Nephron (organoid): ENCODE measurements around the gene JARID2.

Experiments used
- H3K27ac Mint-ChIP-seq, 3 experiments: 2 replicates each; pipeline ENCODE4 v1.8.0; 2020; ENCODE audit warnings: mixed read lengths in 3 of 3, mild to moderate bottlenecking in 2 of 3, moderate library complexity in 1 of 3
- H3K27me3 Mint-ChIP-seq: 2 replicates; pipeline ENCODE4 v1.8.0; 2021; ENCODE audit warnings: low read depth, mild to moderate bottlenecking, moderate library complexity, mixed read lengths
- H3K36me3 Mint-ChIP-seq: 2 replicates; pipeline ENCODE4 v1.8.0; 2020; ENCODE audit warnings: low read depth, mixed read lengths
- H3K4me1 Mint-ChIP-seq: 2 replicates; pipeline ENCODE4 v1.8.0; 2020; ENCODE audit warnings: mixed read lengths
- H3K4me3 Mint-ChIP-seq, 3 experiments: 2 replicates each; pipeline ENCODE4 v1.8.0; 2020; ENCODE audit warnings: mild to moderate bottlenecking in 3 of 3, mixed read lengths in 3 of 3, moderate library complexity in 2 of 3
- H3K9me3 Mint-ChIP-seq: 2 replicates; pipeline ENCODE4 v1.8.0; 2020; ENCODE audit warnings: mixed read lengths
- TF ChIP-seq, protein P1 (sequence below), 3 experiments: fragments of 200-600 bp; sonication (generic); IDR thresholded peaks; one replicate each; pipeline ENCODE4 v1.5.0; 2021; ENCODE audit warnings: antibody characterized with exemption in 3 of 3; ENCODE audit not compliant: unreplicated experiment in 3 of 3

Gene JARID2

DNA sequence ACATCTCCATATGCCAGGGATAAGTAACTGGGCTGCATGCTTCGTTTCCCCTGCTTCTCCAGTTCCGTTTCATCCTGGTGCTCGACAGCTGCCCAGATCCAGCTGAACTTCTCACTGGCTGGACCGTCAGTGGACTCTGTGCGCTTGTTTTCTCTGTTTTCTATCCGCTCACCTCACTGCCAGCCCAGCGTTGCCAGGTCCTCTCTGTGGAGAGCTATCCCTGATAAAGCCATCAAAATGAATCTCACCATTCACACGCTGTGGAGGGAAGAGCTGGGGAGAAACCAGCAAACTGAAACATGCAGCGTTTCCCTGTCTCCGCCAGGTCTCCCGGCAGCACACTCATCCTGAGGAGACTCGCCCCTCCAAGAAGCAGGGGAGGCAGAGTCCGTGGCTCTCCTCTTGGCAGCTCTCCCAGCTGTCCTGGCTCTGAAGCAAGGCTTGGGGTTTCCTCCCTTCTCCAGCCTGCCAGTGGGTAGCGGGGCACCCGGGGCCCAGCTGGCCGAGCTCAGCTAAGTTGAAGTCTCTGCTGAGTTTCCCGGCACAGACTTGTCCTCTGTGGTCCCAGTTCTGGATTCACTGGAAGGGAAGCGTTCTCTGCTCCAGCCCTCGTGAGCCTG lies 256.1 kb downstream of the JARID2 start:
- Mint-ChIP-seq H3K9me3 (no peaks in the 10 kb centered on the region), H3K36me3 (peaks cover 77% of the 10 kb centered on the region), H3K4me1 (peaks cover 83% of the 10 kb centered on the region), H3K27me3 (no peaks in the 10 kb centered on the region), H3K27ac (peak overlapping the region; percentile 72 to 90 (median 78)), H3K4me3 (peak overlapping the region; percentile 17 to 56 (median 24))
- TF ChIP-seq, protein P1, sequence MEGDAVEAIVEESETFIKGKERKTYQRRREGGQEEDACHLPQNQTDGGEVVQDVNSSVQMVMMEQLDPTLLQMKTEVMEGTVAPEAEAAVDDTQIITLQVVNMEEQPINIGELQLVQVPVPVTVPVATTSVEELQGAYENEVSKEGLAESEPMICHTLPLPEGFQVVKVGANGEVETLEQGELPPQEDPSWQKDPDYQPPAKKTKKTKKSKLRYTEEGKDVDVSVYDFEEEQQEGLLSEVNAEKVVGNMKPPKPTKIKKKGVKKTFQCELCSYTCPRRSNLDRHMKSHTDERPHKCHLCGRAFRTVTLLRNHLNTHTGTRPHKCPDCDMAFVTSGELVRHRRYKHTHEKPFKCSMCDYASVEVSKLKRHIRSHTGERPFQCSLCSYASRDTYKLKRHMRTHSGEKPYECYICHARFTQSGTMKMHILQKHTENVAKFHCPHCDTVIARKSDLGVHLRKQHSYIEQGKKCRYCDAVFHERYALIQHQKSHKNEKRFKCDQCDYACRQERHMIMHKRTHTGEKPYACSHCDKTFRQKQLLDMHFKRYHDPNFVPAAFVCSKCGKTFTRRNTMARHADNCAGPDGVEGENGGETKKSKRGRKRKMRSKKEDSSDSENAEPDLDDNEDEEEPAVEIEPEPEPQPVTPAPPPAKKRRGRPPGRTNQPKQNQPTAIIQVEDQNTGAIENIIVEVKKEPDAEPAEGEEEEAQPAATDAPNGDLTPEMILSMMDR (IDR thresholded peaks at IDR 0.05; ENCODE audit: unreplicated experiment in 3 of 3), result no peak

DNA sequence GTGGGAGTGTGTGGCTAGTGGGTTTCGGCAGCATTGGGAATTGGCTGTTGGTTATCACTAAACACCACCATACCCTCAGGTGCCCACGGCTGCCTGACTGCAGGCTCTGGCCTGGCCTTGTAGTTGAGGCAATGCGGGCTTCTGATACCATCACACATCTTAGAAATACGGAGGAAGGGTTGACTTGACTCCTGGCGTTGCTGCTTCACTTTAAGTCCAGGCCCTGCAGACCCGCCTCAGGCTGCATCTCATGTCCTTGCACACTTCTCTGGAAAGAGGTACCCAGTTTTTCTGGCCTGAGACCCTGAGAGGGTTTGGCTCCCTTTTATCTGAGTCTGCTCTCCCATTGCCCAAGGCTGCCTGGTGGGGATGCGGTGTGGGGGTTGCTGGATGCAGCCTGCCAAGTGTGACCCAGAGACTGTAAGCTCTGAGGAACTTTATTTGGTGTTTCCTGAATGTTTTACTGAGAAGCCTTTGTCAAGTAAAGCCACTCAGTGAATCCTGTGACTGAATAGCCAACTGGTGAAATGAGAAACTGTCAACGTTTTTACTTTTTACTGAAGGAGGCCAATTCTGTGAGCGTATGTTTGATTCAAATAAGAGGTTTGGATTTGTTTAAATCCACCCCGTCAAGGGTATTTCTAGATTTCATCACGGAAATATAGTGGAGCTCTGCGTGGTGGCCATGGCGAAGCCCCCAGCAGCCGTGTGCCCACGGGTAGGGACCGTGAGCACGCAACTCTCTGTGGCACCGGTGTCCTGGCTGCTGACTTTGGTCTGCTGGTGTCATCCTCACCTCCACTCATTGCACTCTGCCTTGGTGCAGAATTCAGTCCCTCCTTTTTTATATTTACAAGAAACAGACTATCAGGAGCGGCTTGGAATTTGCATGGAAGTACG lies 256.8 kb downstream of the JARID2 start:
- Mint-ChIP-seq H3K9me3 (no peaks in the 10 kb centered on the region), H3K4me1 (peaks cover 88% of the 10 kb centered on the region), H3K27ac (peak overlapping the region; percentile 72 to 90 (median 78)), H3K4me3 (peak overlapping the region in 1 of 3 experiments; percentile 17), H3K27me3 (no peaks in the 10 kb centered on the region), H3K36me3 (peaks cover 78% of the 10 kb centered on the region)
- TF ChIP-seq, protein P1 (IDR thresholded peaks at IDR 0.05; ENCODE audit: unreplicated experiment in 3 of 3), result no peak

DNA sequence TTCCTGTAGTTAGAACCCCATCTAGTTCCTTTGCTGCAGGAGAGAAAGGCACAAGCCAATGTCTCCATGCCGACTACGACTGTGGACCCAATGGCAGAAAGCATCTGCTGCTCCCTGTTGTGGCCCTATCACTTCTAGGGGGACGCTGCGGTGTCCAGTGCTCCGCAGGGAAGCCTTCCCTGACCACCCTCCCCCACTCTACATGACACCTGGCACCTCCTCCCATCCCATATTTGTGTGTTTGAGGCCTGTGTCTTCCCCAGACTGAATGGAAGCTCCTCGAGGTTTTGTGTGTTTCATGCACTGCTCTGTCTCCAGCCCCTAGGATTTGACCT lies 257.4 kb downstream of the JARID2 start:
- H3K36me3 Mint-ChIP-seq, result peaks cover 76% of the 10 kb centered on the region

DNA sequence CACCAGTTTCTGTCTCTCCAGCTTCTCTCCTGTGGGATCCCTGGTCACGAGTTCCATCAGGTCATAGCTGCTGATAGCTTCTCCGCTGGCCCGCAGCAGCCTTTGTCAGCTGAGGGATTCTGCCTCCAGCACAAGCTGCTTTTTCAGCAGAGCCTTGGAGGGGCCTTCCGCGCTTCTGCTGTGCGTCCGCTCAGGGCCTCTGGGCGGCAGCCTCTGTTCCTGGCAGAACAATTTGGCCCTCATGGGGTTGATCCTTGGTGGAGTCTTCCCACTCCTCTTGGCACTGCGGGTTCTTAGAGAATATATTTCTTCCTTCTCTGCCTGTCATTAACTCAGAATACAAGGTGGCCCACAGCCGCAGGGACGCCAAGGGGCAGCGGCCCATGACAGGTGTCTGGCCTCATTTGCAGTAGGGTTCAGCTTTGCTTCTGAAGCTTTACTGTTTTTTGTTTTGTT lies 258.2 kb downstream of the JARID2 start:
- TF ChIP-seq, protein P1 (IDR thresholded peaks at IDR 0.05; ENCODE audit: unreplicated experiment in 3 of 3), result no peak
- Mint-ChIP-seq H3K4me3 (peak overlapping the region; percentile 53 to 63 (median 63)), H3K27me3 (no peaks in the 10 kb centered on the region), H3K9me3 (no peaks in the 10 kb centered on the region), H3K36me3 (peaks cover 77% of the 10 kb centered on the region), H3K4me1 (peaks cover 92% of the 10 kb centered on the region), H3K27ac (peak overlapping the region; percentile 72 to 95 (median 87))

More for the DNA sequence above, 257.4 kb downstream of the JARID2 start:
- Mint-ChIP-seq H3K27ac (peak overlapping the region; percentile 68 to 76 (median 72)), H3K27me3 (no peaks in the 10 kb centered on the region), H3K9me3 (no peaks in the 10 kb centered on the region), H3K4me3 (peak overlapping the region in 1 of 3 experiments; percentile 20), H3K4me1 (peaks cover 85% of the 10 kb centered on the region)
- TF ChIP-seq, protein P1 (IDR thresholded peaks at IDR 0.05; ENCODE audit: unreplicated experiment in 3 of 3), result no peak

DNA sequence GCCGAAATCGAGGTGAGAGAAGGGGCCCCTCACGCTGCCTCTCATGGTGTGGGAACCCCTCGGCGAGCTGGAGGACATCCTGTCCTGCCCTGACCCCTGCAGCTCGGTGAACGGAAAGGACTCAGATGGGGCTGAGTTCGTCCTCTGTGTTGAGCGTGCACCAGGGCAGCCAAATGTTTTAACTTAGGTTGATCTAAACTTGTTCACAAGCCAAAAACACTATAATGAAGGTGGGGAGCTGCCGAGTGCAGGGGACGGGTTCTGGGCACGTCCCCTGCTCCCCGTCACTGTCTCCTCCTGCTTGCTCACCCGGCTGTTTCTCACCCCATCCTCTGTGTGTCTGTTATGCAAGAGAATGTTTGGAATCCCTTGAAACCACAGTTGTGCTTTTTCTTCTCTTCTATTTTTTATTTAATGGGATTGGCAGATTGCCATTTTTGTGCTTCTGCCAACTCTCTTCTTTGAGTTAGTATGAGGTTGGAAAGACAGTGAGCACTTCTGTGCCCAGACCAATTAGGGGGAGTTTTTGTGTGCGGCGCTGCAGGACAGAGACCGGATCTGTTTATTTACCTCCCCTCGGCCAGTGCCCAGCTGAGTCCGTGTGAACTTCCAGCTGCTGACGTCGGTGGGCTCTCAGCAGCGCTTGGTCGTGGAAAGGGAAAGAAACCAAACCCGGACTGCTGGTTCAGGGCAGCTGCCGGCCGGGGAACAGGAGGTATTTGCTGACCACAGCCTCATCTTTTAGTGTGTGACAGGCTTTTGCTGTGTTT lies 258.9 kb downstream of the JARID2 start:
- Mint-ChIP-seq H3K27me3 (no peaks in the 10 kb centered on the region), H3K36me3 (peaks cover 77% of the 10 kb centered on the region), H3K27ac (peak overlapping the region; percentile 72 to 95 (median 87)), H3K4me1 (peaks cover 88% of the 10 kb centered on the region), H3K4me3 (peak overlapping the region; percentile 53 to 63 (median 59)), H3K9me3 (no peaks in the 10 kb centered on the region)
- TF ChIP-seq, protein P1 (IDR thresholded peaks at IDR 0.05; ENCODE audit: unreplicated experiment in 3 of 3), result no peak
